Neural cell (in vitro differentiated cells): ENCODE measurements around the gene SLC35A5.

Experiments used
- CTCF ChIP-seq: fragments of 450-650 bp; IDR thresholded peaks from 2 replicates; pipeline ENCODE4 v1.5.1; 2014; ENCODE audit warnings: antibody characterized with exemption, mild to moderate bottlenecking, moderate library complexity; ENCODE audit not compliant: poor library complexity, severe bottlenecking
- EP300 ChIP-seq: fragments of 450-650 bp; conservative IDR thresholded peaks from 2 replicates; pipeline ENCODE4 v1.6.1; 2014; ENCODE audit warnings: antibody characterized with exemption, mild to moderate bottlenecking, moderate library complexity; ENCODE audit not compliant: poor library complexity, severe bottlenecking
- EZH2 ChIP-seq: fragments of 200-600, 300-800 bp; shearing (Covaris generic), sonication (generic); IDR thresholded peaks from 2 replicates; pipeline ENCODE4 v1.6.1; 2014; ENCODE audit warnings: antibody characterized with exemption, low read length, borderline replicate concordance, mild to moderate bottlenecking; ENCODE audit not compliant: insufficient read depth, poor library complexity, severe bottlenecking
- SMC3 ChIP-seq: fragments of 450-650 bp; conservative IDR thresholded peaks from 2 replicates; pipeline ENCODE4 v1.6.1; 2014; ENCODE audit warnings: antibody characterized with exemption, mild to moderate bottlenecking, moderate library complexity; ENCODE audit not compliant: poor library complexity

GRCh38 chr3:112602217-112602838 lies 40.5 kb downstream of the SLC35A5 start:
- TF ChIP-seq EP300, result no peak
- TF ChIP-seq CTCF, result no peak
- TF ChIP-seq EZH2, result no peak
- no peak for TF ChIP-seq SMC3
